HG02610 (cell line): ENCODE measurements around the gene MINDY3.
A peak's percentile ranks its signal among the peaks of the same experiment; 100 is the strongest.
"Not testable (repeated sequence)": the region's sequence is repeated elsewhere in the genome, so short reads cannot be mapped to it uniquely, and the experiment has no call there.

ENCODE experiments used
- ATAC-seq: cut with Tn5 transposase; IDR thresholded peaks from one replicate; pipeline ENCODE4 v1.9.1; 2021; ENCODE audit warnings: mild to moderate bottlenecking, moderate library complexity; ENCODE audit not compliant: unreplicated experiment

MINDY3 gene

GRCh38 chr10:15859906-15860691, at the start of gene MINDY3:
MINDY3 (minus strand) TSS chr10:15860507; CDS start chr10:15860299, 208 bp downstream.
- peak; percentile 89 for ATAC-seq

- ATAC-seq: no peak
These were observed 41.6 kb upstream of the MINDY3 start for GRCh38 chr10:15901889-15902288.

- no peak for ATAC-seq
These were observed 37.7 kb upstream of the MINDY3 start for GRCh38 chr10:15898046-15898445.

GRCh38 chr10:15897287-15897686, 37.0 kb upstream of the MINDY3 start:
- ATAC-seq: no peak

GRCh38 chr10:15896654-15897053, 36.3 kb upstream of the MINDY3 start:
- ATAC-seq: no peak

GRCh38 chr10:15884447-15884846, 24.1 kb upstream of the MINDY3 start:
- ATAC-seq: no peak

GRCh38 chr10:15881542-15881941, 21.2 kb upstream of the MINDY3 start:
- ATAC-seq: no peak

GRCh38 chr10:15879663-15880062, 19.4 kb upstream of the MINDY3 start:
- no peak for ATAC-seq

- ATAC-seq: no peak
These were observed 18.8 kb upstream of the MINDY3 start for GRCh38 chr10:15879058-15879457.

- ATAC-seq: no peak
These were observed 17.7 kb upstream of the MINDY3 start for GRCh38 chr10:15877836-15878576.

GRCh38 chr10:15876274-15876673, 16.0 kb upstream of the MINDY3 start:
- ATAC-seq: not testable (repeated sequence)

GRCh38 chr10:15872645-15873044, 12.3 kb upstream of the MINDY3 start:
- not testable (repeated sequence) for ATAC-seq

GRCh38 chr10:15871823-15872222, 11.5 kb upstream of the MINDY3 start:
- no peak for ATAC-seq

- no peak for ATAC-seq
These were observed 9.6 kb upstream of the MINDY3 start for GRCh38 chr10:15869935-15870334.

GRCh38 chr10:15868006-15868405, 7.7 kb upstream of the MINDY3 start:
- no peak for ATAC-seq

GRCh38 chr10:15865304-15865703, 5.0 kb upstream of the MINDY3 start:
- no peak for ATAC-seq

GRCh38 chr10:15864419-15864818, 4.1 kb upstream of the MINDY3 start:
- ATAC-seq: no peak

- ATAC-seq: no peak
These were observed 3.4 kb upstream of the MINDY3 start for GRCh38 chr10:15863733-15864132.

GRCh38 chr10:15863323-15863722, 3.0 kb upstream of the MINDY3 start:
- ATAC-seq: no peak

GRCh38 chr10:15860692-15861201, 440 bp upstream of the MINDY3 start:
- ATAC-seq: no peak

GRCh38 chr10:15859509-15859905, 800 bp downstream of the MINDY3 start:
- peak; percentile 70 for ATAC-seq

- no peak for ATAC-seq
These were observed 1.4 kb downstream of the MINDY3 start for GRCh38 chr10:15858861-15859281.
